Right lobe of liver (tissue), 6 donors: Measurements from ENCODE around the gene SNRNP35. TPM values are rescaled to one million over a fixed set of nuclear protein-coding genes. Genes with fewer than 3 reads are reported as not detected.
"Not testable (repeated sequence)": the region's sequence is repeated elsewhere in the genome, so short reads cannot be mapped to it uniquely, and the experiment has no call there.

ENCODE experiments used
- ATAC-seq, 4 donors: fragments of 200-7000 bp; cut with Tn5 transposase; one replicate each; pipeline ENCODE4 v1.9.1; 2020; ENCODE audit warnings: mild to moderate bottlenecking in 4 of 4, moderate library complexity in 4 of 4
- DNase-seq, 3 donors: peaks; one replicate each; pipeline ENCODE4 v3.0.0-alpha.2; 2020
- H3K27ac ChIP-seq, 3 donors: fragments of 200-600 bp; one replicate each; pipeline ENCODE4 v1.8.0; 2022
- H3K27me3 ChIP-seq, 2 donors: fragments of 200-600 bp; one replicate each; pipeline ENCODE4 v1.8.0; 2022
- H3K36me3 ChIP-seq, 4 donors: fragments of 200-600 bp; sonication (generic) in 1 of 4; one replicate each; pipeline versions ENCODE4 v1.5.1 to v1.8.0; 2017 to 2022; ENCODE audit warnings: control low read depth in 1 of 4
- H3K4me1 ChIP-seq, 4 donors: fragments of 200-600 bp; sonication (generic) in 1 of 4; one replicate each; pipeline versions ENCODE4 v1.5.1 to v1.8.0; 2017 to 2022; ENCODE audit warnings: control low read depth in 1 of 4
- H3K4me3 ChIP-seq, 3 donors: fragments of 200-600 bp; one replicate each; pipeline ENCODE4 v1.8.0; 2022
- H3K9me3 ChIP-seq, 4 donors: fragments of 200-600 bp; sonication (generic) in 1 of 4; one replicate each; pipeline versions ENCODE4 v1.5.1 to v1.8.0; 2017 to 2022; ENCODE audit warnings: control low read depth in 1 of 4
- CTCF ChIP-seq, 4 donors: fragments of 200-600 bp in 3 of 4; fragments of 450-650 bp in 1 of 4; IDR thresholded peaks; one replicate each; pipeline versions ENCODE4 v1.5.1 to v1.8.0; 2016 to 2022; ENCODE audit warnings: antibody characterized with exemption in 4 of 4, mild to moderate bottlenecking in 2 of 4
- POLR2A ChIP-seq: fragments of 450-650 bp; IDR thresholded peaks from one replicate; pipeline ENCODE4 v1.6.1; 2017; ENCODE audit warnings: antibody characterized with exemption, mild to moderate bottlenecking
- WGBS: methylation state at CpG from one replicate; pipeline ENCODE4 v1.1.6; 2018; ENCODE audit warnings: low coverage, low lambda C conversion rate; ENCODE audit not compliant: insufficient coverage; ENCODE audit errors: missing lambda C conversion rate; 5-methylcytosine and 5-hydroxymethylcytosine counted together
- intact Hi-C, 2 donors: fragments of 100-400 bp; cut with DNase I; formaldehyde crosslinking; loops; one replicate each; pipeline versions ENCODE4 v1.11.2 to v1.14.1; 2022
- total RNA-seq, 6 experiments: library from RNA; depleted of rRNA in 2 of 6; stranded (reverse); fragments of >200 nt in 2 of 6; fragmentation: NEBNext Ultra II Directional in 3 of 6; extraction: Animal tissue kit (Norgen Biotek cat#: 25700) in 3 of 6; gene quantifications; one replicate each; pipeline versions ENCODE4 v1.1.0 to v1.2.4, GENCODE V29; 2016 to 2023
- donor health status: DM: no; HTN: yes; CAD: no.
- donor health status: DM: no; HTN: no; CAD: no.
- donor health status: DM: no; HTN: no; CAD: no.
- donor health status: DM: no; HTN: yes; CAD: no.
- donor health status: DM: no; HTN: yes; CAD: no.

SNRNP35 gene
- total RNA-seq, 6 experiments from 2014 or later = 7.8 to 10.3 (median 9.5) TPM

GRCh38 chr12:123449856-123450255 is 8.1 kb upstream of the SNRNP35 start:
- no peaks in the 10 kb centered on the region for H3K36me3 ChIP-seq
- TF ChIP-seq CTCF (IDR thresholded peaks at IDR 0.05) (no peak), POLR2A (no peak)
- no peak overlapping the region for H3K4me3 ChIP-seq
- WGBS = 86% methylated on average over 1 of the region's 4 CpGs
- ATAC-seq (no peak), DNase-seq (no peak)
- no peak overlapping the region for H3K27ac ChIP-seq
- no peaks in the 10 kb centered on the region for H3K27me3 ChIP-seq
- intact Hi-C loops = no loop called here
- H3K9me3 ChIP-seq = no peaks in the 10 kb centered on the region
- peaks cover 0 to 6% (median 0%) of the 10 kb centered on the region in 4 donors for H3K4me1 ChIP-seq

- no peak for DNase-seq
- Histone ChIP-seq H3K27ac (no peak overlapping the region), H3K4me1 (peaks cover 0 to 6% (median 0%) of the 10 kb centered on the region in 4 donors), H3K36me3 (no peaks in the 10 kb centered on the region), H3K9me3 (no peaks in the 10 kb centered on the region), H3K27me3 (no peaks in the 10 kb centered on the region), H3K4me3 (no peak overlapping the region)
- no peak for ATAC-seq
- TF ChIP-seq CTCF (IDR thresholded peaks at IDR 0.05) (no peak), POLR2A (no peak)
- WGBS = 72% methylated on average over 5 of the region's 9 CpGs
- intact Hi-C loops = no loop called here
Observed at GRCh38 chr12:123450636-123451035, 7.3 kb upstream of the SNRNP35 start.

- intact Hi-C loops, H3K9me3 ChIP-seq, H3K27ac ChIP-seq, H3K36me3 ChIP-seq, H3K4me1 ChIP-seq, DNase-seq, ATAC-seq, H3K27me3 ChIP-seq, H3K4me3 ChIP-seq: not testable (repeated sequence)
- 17% methylated on average over 1 of the region's 1 CpG for WGBS
Observed at GRCh38 chr12:123452276-123452550, 5.7 kb upstream of the SNRNP35 start.

- intact Hi-C loops = no loop called here
- Histone ChIP-seq H3K36me3 (no peaks in the 10 kb centered on the region), H3K4me3 (no peak overlapping the region), H3K27ac (no peak overlapping the region), H3K27me3 (no peaks in the 10 kb centered on the region), H3K4me1 (no peaks in the 10 kb centered on the region), H3K9me3 (no peaks in the 10 kb centered on the region)
- 68% methylated on average over 3 of the region's 3 CpGs for WGBS
- TF ChIP-seq CTCF (IDR thresholded peaks at IDR 0.05) = no peak
- DNase-seq (peak in 1 of 3 donors; percentile 17), ATAC-seq (no peak)
Observed at GRCh38 chr12:123453165-123453564, 4.8 kb upstream of the SNRNP35 start.

- ATAC-seq, intact Hi-C loops: not testable (repeated sequence)
Observed at GRCh38 chr12:123463174-123463573, 5.2 kb downstream of the SNRNP35 start.

GRCh38 chr12:123465084-123465483 is 7.1 kb downstream of the SNRNP35 start:
- no peak overlapping the region for H3K27ac ChIP-seq
- H3K4me3 ChIP-seq = no peak overlapping the region
- WGBS = 96% methylated on average over 4 of the region's 4 CpGs
- H3K4me1 ChIP-seq = no peaks in the 10 kb centered on the region
- H3K27me3 ChIP-seq = no peaks in the 10 kb centered on the region
- ATAC-seq = no peak
- intact Hi-C loops = no loop called here
- peaks cover 0 to 23% (median 3%) of the 10 kb centered on the region in 4 donors for H3K36me3 ChIP-seq
- TF ChIP-seq CTCF (IDR thresholded peaks at IDR 0.05) (no peak), POLR2A (no peak)
- DNase-seq = no peak
- no peaks in the 10 kb centered on the region for H3K9me3 ChIP-seq

More at GRCh38 chr12:123463174-123463573, 5.2 kb downstream of the SNRNP35 start:
- 98% methylated on average over 7 of the region's 11 CpGs for WGBS
- not testable (repeated sequence) for H3K4me1 ChIP-seq, H3K27ac ChIP-seq, H3K9me3 ChIP-seq, H3K27me3 ChIP-seq, H3K4me3 ChIP-seq, DNase-seq
- H3K36me3 ChIP-seq = peaks cover 0 to 23% (median 3%) of the 10 kb centered on the region in 4 donors
